Neuron (in vitro differentiated cells): ENCODE results near the gene S1PR5.

ENCODE experiments used
- H2AFZ ChIP-seq: one replicate; pipeline ENCODE4 v1.6.1; 2013; ENCODE audit warnings: low read depth, mild to moderate bottlenecking, inconsistent platforms, low read length, moderate library complexity
- H3K27me3 ChIP-seq: one replicate; pipeline ENCODE4 v1.6.1; 2013; ENCODE audit warnings: low read length; ENCODE audit not compliant: insufficient read depth
- H3K36me3 ChIP-seq: one replicate; pipeline ENCODE4 v1.6.1; 2013; ENCODE audit warnings: low read length; ENCODE audit not compliant: insufficient read depth
- H3K4me1 ChIP-seq: one replicate; pipeline ENCODE4 v1.6.1; 2013; ENCODE audit warnings: low read length; ENCODE audit not compliant: insufficient read depth
- H3K4me3 ChIP-seq: 2 replicates; pipeline ENCODE4 v1.5.1; 2013; ENCODE audit warnings: mild to moderate bottlenecking, low read length, moderate library complexity
- H3K9me3 ChIP-seq: one replicate; pipeline ENCODE4 v1.6.1; 2013; ENCODE audit warnings: low read length

Gene S1PR5

GRCh38 chr19:10517361-10517759 is at the start of gene S1PR5:
TSS of gene S1PR5 (minus strand) at chr19:10517447. CDS start at chr19:10515011, 2,436 bp downstream.
- no peaks in the 10 kb centered on the region for H3K9me3 ChIP-seq
- H3K27me3 ChIP-seq = peaks cover 85% of the 10 kb centered on the region
- no peak within 1 kb of the TSS for H3K4me3 ChIP-seq
- H3K36me3 ChIP-seq = no peaks in the 10 kb centered on the region
- peaks cover 6% of the 10 kb centered on the region for H3K4me1 ChIP-seq
- H2AFZ ChIP-seq = no peak within 1 kb of the TSS

GRCh38 chr19:10566658-10567410 is 49.6 kb upstream of the S1PR5 start:
- Histone ChIP-seq H3K4me3 (peak overlapping the region; percentile 87), H3K27me3 (no peaks in the 10 kb centered on the region), H2AFZ (no peak overlapping the region), H3K4me1 (peaks cover 31% of the 10 kb centered on the region), H3K36me3 (peaks cover 5% of the 10 kb centered on the region), H3K9me3 (no peaks in the 10 kb centered on the region)

GRCh38 chr19:10566408-10566657 is 49.1 kb upstream of the S1PR5 start:
- Histone ChIP-seq H3K27me3 (no peaks in the 10 kb centered on the region), H3K4me1 (peaks cover 31% of the 10 kb centered on the region), H3K9me3 (no peaks in the 10 kb centered on the region), H3K4me3 (peak overlapping the region; percentile 62), H2AFZ (no peak overlapping the region), H3K36me3 (peaks cover 5% of the 10 kb centered on the region)

GRCh38 chr19:10565567-10566407 is 48.5 kb upstream of the S1PR5 start, which contains the start of gene KRI1:
TSS of gene KRI1 (minus strand) at chr19:10566010. CDS start at chr19:10565999, 11 bp downstream.
- H3K4me3 ChIP-seq = peak within 1 kb of the TSS; percentile 62
- no peaks in the 10 kb centered on the region for H3K27me3 ChIP-seq
- H3K36me3 ChIP-seq = peaks cover 8% of the 10 kb centered on the region
- peak within 1 kb of the TSS; percentile 15 for H2AFZ ChIP-seq
- H3K9me3 ChIP-seq = no peaks in the 10 kb centered on the region
- peaks cover 31% of the 10 kb centered on the region for H3K4me1 ChIP-seq

- no peaks in the 10 kb centered on the region for H3K9me3 ChIP-seq
- H3K36me3 ChIP-seq = peaks cover 14% of the 10 kb centered on the region
- peaks cover 31% of the 10 kb centered on the region for H3K4me1 ChIP-seq
- no peaks in the 10 kb centered on the region for H3K27me3 ChIP-seq
- H3K4me3 ChIP-seq = peak overlapping the region; percentile 62
- peak overlapping the region; percentile 15 for H2AFZ ChIP-seq
Measured at GRCh38 chr19:10565028-10565566, 47.9 kb upstream of the S1PR5 start.

GRCh38 chr19:10562609-10563008 is 45.4 kb upstream of the S1PR5 start:
- H3K9me3 ChIP-seq = no peaks in the 10 kb centered on the region
- H2AFZ ChIP-seq = no peak overlapping the region
- no peak overlapping the region for H3K4me3 ChIP-seq
- H3K4me1 ChIP-seq = peaks cover 23% of the 10 kb centered on the region
- no peaks in the 10 kb centered on the region for H3K27me3 ChIP-seq
- peaks cover 31% of the 10 kb centered on the region for H3K36me3 ChIP-seq

- peaks cover 4% of the 10 kb centered on the region for H3K4me1 ChIP-seq
- no peak overlapping the region for H3K4me3 ChIP-seq
- no peaks in the 10 kb centered on the region for H3K9me3 ChIP-seq
- H2AFZ ChIP-seq = no peak overlapping the region
- no peaks in the 10 kb centered on the region for H3K27me3 ChIP-seq
- peaks cover 49% of the 10 kb centered on the region for H3K36me3 ChIP-seq
Measured at GRCh38 chr19:10560154-10560553, 42.9 kb upstream of the S1PR5 start.

- no peaks in the 10 kb centered on the region for H3K9me3 ChIP-seq
- H3K4me3 ChIP-seq = no peak overlapping the region
- peaks cover 73% of the 10 kb centered on the region for H3K36me3 ChIP-seq
- no peak overlapping the region for H2AFZ ChIP-seq
- no peaks in the 10 kb centered on the region for H3K27me3 ChIP-seq
- H3K4me1 ChIP-seq = no peaks in the 10 kb centered on the region
Measured at GRCh38 chr19:10557603-10558197, 40.5 kb upstream of the S1PR5 start.

GRCh38 chr19:10555610-10555973 is 38.3 kb upstream of the S1PR5 start:
- Histone ChIP-seq H3K9me3 (no peaks in the 10 kb centered on the region), H3K4me1 (no peaks in the 10 kb centered on the region), H3K27me3 (no peaks in the 10 kb centered on the region), H3K4me3 (no peak overlapping the region), H2AFZ (no peak overlapping the region), H3K36me3 (peaks cover 77% of the 10 kb centered on the region)

GRCh38 chr19:10554760-10555609 is 37.7 kb upstream of the S1PR5 start:
- Histone ChIP-seq H2AFZ (no peak overlapping the region), H3K9me3 (no peaks in the 10 kb centered on the region), H3K4me3 (no peak overlapping the region), H3K4me1 (no peaks in the 10 kb centered on the region), H3K27me3 (no peaks in the 10 kb centered on the region), H3K36me3 (peaks cover 75% of the 10 kb centered on the region)

- peaks cover 74% of the 10 kb centered on the region for H3K36me3 ChIP-seq
- H2AFZ ChIP-seq = no peak overlapping the region
- no peaks in the 10 kb centered on the region for H3K4me1 ChIP-seq
- H3K4me3 ChIP-seq = no peak overlapping the region
- no peaks in the 10 kb centered on the region for H3K9me3 ChIP-seq
- H3K27me3 ChIP-seq = no peaks in the 10 kb centered on the region
Measured at GRCh38 chr19:10553943-10554381, 36.7 kb upstream of the S1PR5 start.

- H3K9me3 ChIP-seq = no peaks in the 10 kb centered on the region
- no peak overlapping the region for H2AFZ ChIP-seq
- H3K4me1 ChIP-seq = no peaks in the 10 kb centered on the region
- no peaks in the 10 kb centered on the region for H3K27me3 ChIP-seq
- H3K4me3 ChIP-seq = no peak overlapping the region
- peaks cover 80% of the 10 kb centered on the region for H3K36me3 ChIP-seq
Measured at GRCh38 chr19:10553087-10553667, 35.9 kb upstream of the S1PR5 start.
